Body of pancreas (tissue), 4 donors: ENCODE data around the gene RPH3AL. TPM values are rescaled to one million over a fixed set of nuclear protein-coding genes. Genes with fewer than 3 reads are reported as not detected.

ENCODE experiments used
- ATAC-seq: fragments of 150-250 bp; one replicate; pipeline ENCODE4 v1.9.1; 2016
- DNase-seq, 4 donors: peaks; one replicate each; pipeline ENCODE4 v3.0.0-alpha.2; 2019
- H3K27ac ChIP-seq, 4 donors: fragments of 200-600 bp; sonication (generic); 1 replicate in 3 of 4; 2 replicates in 1 of 4; pipeline versions ENCODE4 v1.5.1 to v1.6.1; 2016 to 2019; ENCODE audit warnings: mild to moderate bottlenecking in 1 of 4, mixed read lengths in 1 of 4, moderate library complexity in 1 of 4
- H3K27me3 ChIP-seq, 2 donors: fragments of 200-600 bp; sonication (generic); one replicate each; pipeline ENCODE4 v1.6.0; 2016; ENCODE audit warnings: mild to moderate bottlenecking in 1 of 2
- H3K36me3 ChIP-seq, 2 donors: fragments of 200-600 bp; sonication (generic); replicated peaks in 1 of 2; 2 replicates each; pipeline ENCODE4 v1.5.1; 2016; ENCODE audit warnings: low read depth in 2 of 2; ENCODE audit not compliant: insufficient read depth in 1 of 2
- H3K4me1 ChIP-seq: fragments of 200-600 bp; sonication (generic); one replicate; pipeline ENCODE4 v1.6.0; 2016
- H3K4me3 ChIP-seq, 2 donors: fragments of 200-600 bp; sonication (generic); 1 replicate in 1 of 2; 2 replicates in 1 of 2; pipeline ENCODE4 v1.5.1; 2016 to 2019
- H3K9me3 ChIP-seq, 3 donors: fragments of 200-600 bp; sonication (generic); 1 replicate in 2 of 3; 2 replicates in 1 of 3; pipeline ENCODE4 v1.5.1; 2016
- POLR2A ChIP-seq, 3 donors: fragments of 450-650 bp; IDR thresholded peaks; one replicate each; pipeline ENCODE4 v1.6.1; 2016; ENCODE audit warnings: antibody characterized with exemption in 3 of 3, mild to moderate bottlenecking in 2 of 3
- WGBS, 2 donors: methylation state at CpG; one replicate each; pipeline ENCODE4 v1.1.5; 2017; 5-methylcytosine and 5-hydroxymethylcytosine counted together
- intact Hi-C: fragments of 100-400 bp; cut with DNase I; formaldehyde crosslinking; loops from one replicate; pipeline ENCODE4 v1.15.1; 2023
- total RNA-seq, 2 donors: library from RNA; depleted of rRNA; stranded (reverse); fragments of >200 nt; gene quantifications; one replicate each; pipeline ENCODE4 v1.1.0, GENCODE V29; 2016
- TF ChIP-seq, protein P1 (sequence below), 7 experiments: fragments of 450-650 bp in 4 of 7; fragments of 200-600 bp in 3 of 7; sonication (generic) in 3 of 7; IDR thresholded peaks; one replicate each; pipeline ENCODE4 v1.5.1; 2016 to 2019; ENCODE audit warnings: antibody characterized with exemption in 7 of 7

Gene RPH3AL
- total RNA-seq, 2 donors from 2014 or later, result 77.1 to 89.5 TPM

DNA sequence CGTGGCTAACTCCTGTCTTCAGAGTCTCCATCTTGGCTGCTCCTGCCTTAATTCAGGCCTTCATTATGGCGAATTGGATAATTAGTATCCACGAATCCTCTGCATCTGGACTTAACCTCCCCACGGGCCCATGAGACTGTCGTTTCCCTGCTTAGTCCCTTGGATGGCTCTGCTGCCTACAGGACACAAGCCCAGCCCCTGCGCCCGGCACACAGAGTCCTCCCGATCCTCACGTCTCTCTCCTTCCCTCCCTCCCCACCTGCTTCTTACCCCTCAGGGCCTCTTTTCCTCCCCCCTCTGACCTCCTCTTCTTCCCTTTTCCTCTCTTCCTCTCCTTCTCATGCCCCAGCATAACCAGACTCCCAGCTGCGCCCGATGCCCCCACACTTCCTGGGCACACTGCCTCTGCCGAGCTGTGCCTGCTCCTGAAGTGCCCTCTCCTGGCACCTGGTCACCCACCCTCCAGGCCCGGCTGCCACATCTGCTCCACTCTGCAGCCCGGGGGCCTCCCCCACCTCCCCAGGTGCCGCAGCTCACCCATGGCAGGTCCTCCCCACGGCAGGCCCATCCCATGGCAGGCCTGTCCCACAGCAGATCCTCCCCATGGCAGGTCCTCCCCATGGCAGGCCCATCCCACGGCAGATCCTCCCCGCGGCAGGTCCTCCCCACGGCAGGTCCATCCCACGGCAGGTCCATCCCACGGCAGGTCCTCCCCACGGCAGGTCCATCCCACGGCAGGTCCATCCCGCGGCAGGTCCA, 45.9 kb downstream of the RPH3AL start:
- peak in 2 of 4 donors; percentile 11 to 13 for DNase-seq
- H3K27me3 ChIP-seq, result no peaks in the 10 kb centered on the region
- no peak overlapping the region for H3K4me3 ChIP-seq
- peaks cover 0 to 2% of the 10 kb centered on the region in 2 donors for H3K36me3 ChIP-seq
- H3K9me3 ChIP-seq, result no peaks in the 10 kb centered on the region
- 87 to 88% methylated on average over 21 to 23 of the region's 26 CpGs for WGBS, 2 donors
- peaks cover 36% of the 10 kb centered on the region for H3K4me1 ChIP-seq
- H3K27ac ChIP-seq, result peak overlapping the region in 1 of 4 donors; percentile 14
- no peak for TF ChIP-seq POLR2A (IDR thresholded peaks at IDR 0.05)
- TF ChIP-seq, protein P1, sequence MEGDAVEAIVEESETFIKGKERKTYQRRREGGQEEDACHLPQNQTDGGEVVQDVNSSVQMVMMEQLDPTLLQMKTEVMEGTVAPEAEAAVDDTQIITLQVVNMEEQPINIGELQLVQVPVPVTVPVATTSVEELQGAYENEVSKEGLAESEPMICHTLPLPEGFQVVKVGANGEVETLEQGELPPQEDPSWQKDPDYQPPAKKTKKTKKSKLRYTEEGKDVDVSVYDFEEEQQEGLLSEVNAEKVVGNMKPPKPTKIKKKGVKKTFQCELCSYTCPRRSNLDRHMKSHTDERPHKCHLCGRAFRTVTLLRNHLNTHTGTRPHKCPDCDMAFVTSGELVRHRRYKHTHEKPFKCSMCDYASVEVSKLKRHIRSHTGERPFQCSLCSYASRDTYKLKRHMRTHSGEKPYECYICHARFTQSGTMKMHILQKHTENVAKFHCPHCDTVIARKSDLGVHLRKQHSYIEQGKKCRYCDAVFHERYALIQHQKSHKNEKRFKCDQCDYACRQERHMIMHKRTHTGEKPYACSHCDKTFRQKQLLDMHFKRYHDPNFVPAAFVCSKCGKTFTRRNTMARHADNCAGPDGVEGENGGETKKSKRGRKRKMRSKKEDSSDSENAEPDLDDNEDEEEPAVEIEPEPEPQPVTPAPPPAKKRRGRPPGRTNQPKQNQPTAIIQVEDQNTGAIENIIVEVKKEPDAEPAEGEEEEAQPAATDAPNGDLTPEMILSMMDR (IDR thresholded peaks at IDR 0.05), result no peak
- intact Hi-C loops, result no loop called here
- no peak for ATAC-seq

DNA sequence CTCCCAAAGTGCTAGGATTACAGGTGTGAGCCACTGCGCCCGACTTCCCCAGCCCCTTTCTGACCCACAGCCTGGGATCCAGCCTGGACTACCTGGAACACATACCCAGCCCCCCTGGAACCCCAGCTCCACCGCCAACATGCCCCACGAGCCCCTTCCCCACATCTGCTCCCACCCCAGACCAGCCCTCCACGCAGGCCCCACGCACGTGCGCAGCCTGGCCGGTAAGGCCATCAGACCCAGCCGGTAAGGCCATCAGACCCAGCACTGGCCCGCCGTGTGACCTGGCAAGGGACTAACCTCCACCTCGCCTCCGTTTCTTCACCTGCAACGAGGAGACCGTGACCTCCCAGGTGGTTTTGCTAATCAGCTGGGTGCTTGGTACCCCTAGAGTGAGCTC, 46.5 kb downstream of the RPH3AL start:
- TF ChIP-seq POLR2A (IDR thresholded peaks at IDR 0.05), result no peak
- TF ChIP-seq, protein P1 (IDR thresholded peaks at IDR 0.05), result no peak

DNA sequence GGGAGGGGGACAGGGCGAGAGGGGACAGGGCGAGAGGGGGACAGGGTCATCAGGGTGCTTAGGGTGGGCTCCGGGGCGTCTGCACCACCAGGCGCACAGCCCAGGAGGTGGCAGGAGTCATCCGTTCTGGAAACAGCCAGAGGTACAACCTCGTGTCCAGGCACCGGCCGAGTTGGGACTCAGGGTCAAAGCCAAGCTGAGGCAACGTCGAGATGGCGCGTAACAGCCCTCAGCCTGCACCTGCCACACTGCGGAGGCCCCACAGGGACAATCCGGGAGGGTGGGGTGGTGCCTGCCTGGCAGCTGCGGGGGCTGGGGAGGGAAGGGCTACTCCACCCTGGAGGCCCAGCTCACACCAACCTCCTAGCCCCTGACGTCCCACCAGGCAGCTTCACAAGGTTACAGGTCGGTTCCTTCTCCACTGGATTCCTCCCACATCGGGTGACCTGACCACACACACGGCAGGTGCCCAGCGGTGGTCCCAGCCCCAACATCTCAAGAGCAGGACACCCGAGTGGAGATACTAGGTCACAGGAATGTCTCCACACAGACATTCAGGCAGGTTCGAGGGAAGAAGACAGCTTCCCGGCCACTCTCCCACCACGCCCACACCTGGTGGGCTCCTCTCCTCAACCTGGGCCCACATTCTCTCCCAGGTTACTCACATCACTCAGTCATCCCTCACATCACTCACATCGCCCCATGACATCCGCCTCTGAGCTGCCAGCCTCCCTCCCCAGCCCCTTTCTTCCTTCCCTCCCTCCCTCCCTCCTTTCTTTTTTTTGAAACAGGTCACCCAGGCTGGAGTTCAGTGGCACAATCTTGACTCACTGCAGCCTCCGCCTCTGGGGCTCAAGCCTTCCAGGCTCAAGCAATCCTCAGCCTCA, 47.3 kb downstream of the RPH3AL start:
- ATAC-seq (peak; percentile 24), DNase-seq (peak in 3 of 4 donors; percentile 23 to 62 (median 30))
- Histone ChIP-seq H3K4me1 (peaks cover 28% of the 10 kb centered on the region), H3K4me3 (no peak overlapping the region), H3K27me3 (no peaks in the 10 kb centered on the region), H3K27ac (no peak overlapping the region), H3K36me3 (peaks cover 0 to 2% of the 10 kb centered on the region in 2 donors), H3K9me3 (no peaks in the 10 kb centered on the region)
- intact Hi-C loops, result no loop called here
- TF ChIP-seq, protein P1 (IDR thresholded peaks at IDR 0.05), result no peak
- TF ChIP-seq POLR2A (IDR thresholded peaks at IDR 0.05), result no peak
- 60 to 73% methylated on average over 15 to 23 of the region's 28 CpGs for WGBS, 2 donors

More for the DNA sequence above, 46.5 kb downstream of the RPH3AL start:
- intact Hi-C loops, result no loop called here
- peaks cover 0 to 2% of the 10 kb centered on the region in 2 donors for H3K36me3 ChIP-seq
- DNase-seq (peak in 2 of 4 donors; percentile 4 to 11), ATAC-seq (no peak)
- WGBS, 2 donors, result 94 to 97% methylated on average over 14 to 16 of the region's 16 CpGs
- peaks cover 32% of the 10 kb centered on the region for H3K4me1 ChIP-seq
- no peaks in the 10 kb centered on the region for H3K9me3 ChIP-seq
- H3K27ac ChIP-seq, result no peak overlapping the region
- H3K4me3 ChIP-seq, result no peak overlapping the region
- H3K27me3 ChIP-seq, result no peaks in the 10 kb centered on the region

DNA sequence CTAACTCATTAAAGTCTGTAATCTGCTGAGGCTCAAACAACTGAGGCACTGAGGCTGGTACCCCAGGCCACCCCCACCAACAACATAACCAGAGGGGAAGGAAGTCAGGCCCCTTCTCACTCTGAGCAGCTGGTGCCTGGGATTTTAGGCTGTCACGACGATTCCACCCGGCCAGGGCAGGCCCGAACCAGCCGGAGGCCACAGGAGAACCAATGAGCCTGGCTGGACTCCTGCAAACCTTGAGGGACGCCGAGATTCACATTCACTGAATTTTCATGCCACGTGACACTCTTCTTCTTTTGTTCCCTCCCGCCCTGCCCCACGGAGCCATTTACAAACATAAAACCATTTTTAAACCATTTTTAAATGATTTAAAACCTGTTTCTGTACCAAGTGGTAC, 48.1 kb downstream of the RPH3AL start:
- WGBS, 2 donors, result 60 to 79% methylated on average over 10 of the region's 10 CpGs
- Histone ChIP-seq H3K36me3 (peaks cover 0 to 2% of the 10 kb centered on the region in 2 donors), H3K9me3 (no peaks in the 10 kb centered on the region), H3K4me3 (no peak overlapping the region), H3K27me3 (no peaks in the 10 kb centered on the region), H3K4me1 (peaks cover 24% of the 10 kb centered on the region), H3K27ac (no peak overlapping the region)
- intact Hi-C loops, result no loop called here
- ATAC-seq (no peak), DNase-seq (peak in 1 of 4 donors; percentile 3)
- TF ChIP-seq, protein P1 (IDR thresholded peaks at IDR 0.05), result no peak
- TF ChIP-seq POLR2A (IDR thresholded peaks at IDR 0.05), result no peak
